Tibial nerve (tissue), 4 donors: ENCODE data around the gene POLR1E.

Source experiments
- CTCF ChIP-seq, 5 experiments: fragments of 200-600 bp in 3 of 5; fragments of 450-650 bp in 2 of 5; sonication (generic) in 3 of 5; IDR thresholded peaks; one replicate each; pipeline ENCODE4 v1.5.1; 2016 to 2019; ENCODE audit warnings: antibody characterized with exemption in 5 of 5, mild to moderate bottlenecking in 3 of 5, moderate library complexity in 2 of 5
- EP300 ChIP-seq, 2 donors: sonication (generic); formaldehyde crosslinking; IDR thresholded peaks; one replicate each; pipeline ENCODE4 v1.6.1; 2017; ENCODE audit warnings: antibody characterized with exemption in 2 of 2, mild to moderate bottlenecking in 1 of 2
- POLR2A ChIP-seq, 2 donors: fragments of 450-650 bp; IDR thresholded peaks; one replicate each; pipeline ENCODE4 v1.6.1; 2017; ENCODE audit warnings: antibody characterized with exemption in 2 of 2, mild to moderate bottlenecking in 2 of 2, moderate library complexity in 2 of 2

GRCh38 chr9:37464006-37464405 is 21.7 kb upstream of the POLR1E start:
- TF ChIP-seq CTCF (IDR thresholded peaks at IDR 0.05) (no peak), POLR2A (IDR thresholded peaks at IDR 0.05) (no peak), EP300 (IDR thresholded peaks at IDR 0.05) (no peak)
